OCI-LY3 (cell line): ENCODE measurements around the gene AGBL3.

Source experiments
- EZH2phosphoT487 ChIP-seq: fragments of 200-600 bp; shearing (Covaris generic); IDR thresholded peaks from 2 replicates; pipeline ENCODE4 v1.6.1; 2018; ENCODE audit warnings: antibody characterized with exemption, mixed run types, low read depth
- TF ChIP-seq, protein P1 (sequence below): fragments of 200-600, 300-600 bp; sonication (generic); IDR thresholded peaks from 2 replicates; pipeline ENCODE4 v1.5.1; 2014; ENCODE audit warnings: antibody characterized with exemption, low read length, low read depth

DNA sequence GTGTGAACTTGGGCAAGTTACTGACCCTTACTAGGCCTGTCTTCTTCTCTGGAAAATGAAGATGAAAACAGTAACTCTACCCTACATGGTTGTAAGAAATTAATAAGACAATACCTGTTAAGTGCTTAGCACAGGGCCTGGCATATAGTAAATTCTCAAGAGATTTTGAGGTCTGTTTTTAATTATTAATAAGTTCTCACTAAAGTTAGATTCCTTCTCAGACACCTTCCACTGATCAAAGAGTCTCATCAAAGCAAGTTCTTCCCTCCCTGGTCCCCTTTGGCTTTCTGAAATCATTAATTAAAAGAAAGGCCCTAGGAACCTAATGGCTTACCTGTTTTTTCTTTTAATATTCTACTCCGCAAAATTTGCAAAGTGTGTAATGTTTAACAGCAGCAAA is 166.1 kb downstream of the AGBL3 start:
- TF ChIP-seq, protein P1, sequence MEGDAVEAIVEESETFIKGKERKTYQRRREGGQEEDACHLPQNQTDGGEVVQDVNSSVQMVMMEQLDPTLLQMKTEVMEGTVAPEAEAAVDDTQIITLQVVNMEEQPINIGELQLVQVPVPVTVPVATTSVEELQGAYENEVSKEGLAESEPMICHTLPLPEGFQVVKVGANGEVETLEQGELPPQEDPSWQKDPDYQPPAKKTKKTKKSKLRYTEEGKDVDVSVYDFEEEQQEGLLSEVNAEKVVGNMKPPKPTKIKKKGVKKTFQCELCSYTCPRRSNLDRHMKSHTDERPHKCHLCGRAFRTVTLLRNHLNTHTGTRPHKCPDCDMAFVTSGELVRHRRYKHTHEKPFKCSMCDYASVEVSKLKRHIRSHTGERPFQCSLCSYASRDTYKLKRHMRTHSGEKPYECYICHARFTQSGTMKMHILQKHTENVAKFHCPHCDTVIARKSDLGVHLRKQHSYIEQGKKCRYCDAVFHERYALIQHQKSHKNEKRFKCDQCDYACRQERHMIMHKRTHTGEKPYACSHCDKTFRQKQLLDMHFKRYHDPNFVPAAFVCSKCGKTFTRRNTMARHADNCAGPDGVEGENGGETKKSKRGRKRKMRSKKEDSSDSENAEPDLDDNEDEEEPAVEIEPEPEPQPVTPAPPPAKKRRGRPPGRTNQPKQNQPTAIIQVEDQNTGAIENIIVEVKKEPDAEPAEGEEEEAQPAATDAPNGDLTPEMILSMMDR: no peak
- TF ChIP-seq EZH2phosphoT487: no peak
